ENCODE data around the gene ZBTB32.
A peak's percentile ranks its signal among the peaks of the same experiment; 100 is the strongest.

- TF ChIP-seq POLR2A (IDR thresholded peaks at IDR 0.05) (no peak), CTCF (IDR thresholded peaks at IDR 0.05) (peak; percentile 91 to 99 (median 98))
Measured at GRCh38 chr19:35693835-35694599, 10.3 kb upstream of the ZBTB32 start.
